Right atrium auricular region (tissue), 2 donors: ENCODE measurements around the gene CDC45. TPM values are rescaled to one million over a fixed set of nuclear protein-coding genes. Genes with fewer than 3 reads are reported as not detected.
A peak's percentile ranks its signal among the peaks of the same experiment; 100 is the strongest.

ENCODE experiments used
- DNase-seq: peaks from one replicate; pipeline ENCODE4 v3.0.0-alpha.2; 2019; ENCODE audit warnings: low spot score
- H3K27ac ChIP-seq, 2 donors: fragments of 200-600 bp; sonication (generic); 1 replicate in 1 of 2; 2 replicates in 1 of 2; pipeline ENCODE4 v1.5.1; 2016 to 2019
- H3K27me3 ChIP-seq, 2 donors: fragments of 200-600 bp; sonication (generic); one replicate each; pipeline versions ENCODE4 v1.5.1 to v1.6.0; 2017 to 2019
- H3K36me3 ChIP-seq: fragments of 200-600 bp; sonication (generic); one replicate; pipeline ENCODE4 v1.5.1; 2016
- H3K4me1 ChIP-seq, 2 donors: fragments of 200-600 bp; sonication (generic); one replicate each; pipeline versions ENCODE4 v1.5.1 to v1.6.0; 2017 to 2019
- H3K4me3 ChIP-seq, 2 donors: fragments of 200-600 bp; sonication (generic); 1 replicate in 1 of 2; 2 replicates in 1 of 2; pipeline ENCODE4 v1.5.1; 2017 to 2019; ENCODE audit warnings: mild to moderate bottlenecking in 1 of 2, moderate library complexity in 1 of 2
- H3K9me3 ChIP-seq, 2 donors: fragments of 200-600 bp; sonication (generic); one replicate each; pipeline ENCODE4 v1.5.1; 2019
- total RNA-seq, 2 donors: library from RNA; depleted of rRNA; stranded (reverse); fragments of >200 nt; gene quantifications; one replicate each; pipeline ENCODE4 v1.1.0, GENCODE V29; 2016
- TF ChIP-seq, protein P1 (sequence below), 2 donors: fragments of 200-600 bp; sonication (generic); IDR thresholded peaks; one replicate each; pipeline ENCODE4 v1.5.1; 2019; ENCODE audit warnings: antibody characterized with exemption in 2 of 2

The CDC45 gene
- total RNA-seq, 2 donors from 2014 or later: 3.3 TPM; not detected in 1

- TF ChIP-seq, protein P1, sequence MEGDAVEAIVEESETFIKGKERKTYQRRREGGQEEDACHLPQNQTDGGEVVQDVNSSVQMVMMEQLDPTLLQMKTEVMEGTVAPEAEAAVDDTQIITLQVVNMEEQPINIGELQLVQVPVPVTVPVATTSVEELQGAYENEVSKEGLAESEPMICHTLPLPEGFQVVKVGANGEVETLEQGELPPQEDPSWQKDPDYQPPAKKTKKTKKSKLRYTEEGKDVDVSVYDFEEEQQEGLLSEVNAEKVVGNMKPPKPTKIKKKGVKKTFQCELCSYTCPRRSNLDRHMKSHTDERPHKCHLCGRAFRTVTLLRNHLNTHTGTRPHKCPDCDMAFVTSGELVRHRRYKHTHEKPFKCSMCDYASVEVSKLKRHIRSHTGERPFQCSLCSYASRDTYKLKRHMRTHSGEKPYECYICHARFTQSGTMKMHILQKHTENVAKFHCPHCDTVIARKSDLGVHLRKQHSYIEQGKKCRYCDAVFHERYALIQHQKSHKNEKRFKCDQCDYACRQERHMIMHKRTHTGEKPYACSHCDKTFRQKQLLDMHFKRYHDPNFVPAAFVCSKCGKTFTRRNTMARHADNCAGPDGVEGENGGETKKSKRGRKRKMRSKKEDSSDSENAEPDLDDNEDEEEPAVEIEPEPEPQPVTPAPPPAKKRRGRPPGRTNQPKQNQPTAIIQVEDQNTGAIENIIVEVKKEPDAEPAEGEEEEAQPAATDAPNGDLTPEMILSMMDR (IDR thresholded peaks at IDR 0.05): peak in 1 of 2 donors; percentile 34
- peak overlapping the region; percentile 89 to 96 for H3K27ac ChIP-seq
- peaks cover 28% of the 10 kb centered on the region for H3K36me3 ChIP-seq
- peak overlapping the region; percentile 84 to 97 for H3K4me3 ChIP-seq
- no peak for DNase-seq
- H3K27me3 ChIP-seq: no peaks in the 10 kb centered on the region
- peaks cover 0 to 22% of the 10 kb centered on the region in 2 donors for H3K4me1 ChIP-seq
- no peaks in the 10 kb centered on the region for H3K9me3 ChIP-seq
These were observed 2.2 kb upstream of the CDC45 start for GRCh38 chr22:19477321-19478044.

DNA sequence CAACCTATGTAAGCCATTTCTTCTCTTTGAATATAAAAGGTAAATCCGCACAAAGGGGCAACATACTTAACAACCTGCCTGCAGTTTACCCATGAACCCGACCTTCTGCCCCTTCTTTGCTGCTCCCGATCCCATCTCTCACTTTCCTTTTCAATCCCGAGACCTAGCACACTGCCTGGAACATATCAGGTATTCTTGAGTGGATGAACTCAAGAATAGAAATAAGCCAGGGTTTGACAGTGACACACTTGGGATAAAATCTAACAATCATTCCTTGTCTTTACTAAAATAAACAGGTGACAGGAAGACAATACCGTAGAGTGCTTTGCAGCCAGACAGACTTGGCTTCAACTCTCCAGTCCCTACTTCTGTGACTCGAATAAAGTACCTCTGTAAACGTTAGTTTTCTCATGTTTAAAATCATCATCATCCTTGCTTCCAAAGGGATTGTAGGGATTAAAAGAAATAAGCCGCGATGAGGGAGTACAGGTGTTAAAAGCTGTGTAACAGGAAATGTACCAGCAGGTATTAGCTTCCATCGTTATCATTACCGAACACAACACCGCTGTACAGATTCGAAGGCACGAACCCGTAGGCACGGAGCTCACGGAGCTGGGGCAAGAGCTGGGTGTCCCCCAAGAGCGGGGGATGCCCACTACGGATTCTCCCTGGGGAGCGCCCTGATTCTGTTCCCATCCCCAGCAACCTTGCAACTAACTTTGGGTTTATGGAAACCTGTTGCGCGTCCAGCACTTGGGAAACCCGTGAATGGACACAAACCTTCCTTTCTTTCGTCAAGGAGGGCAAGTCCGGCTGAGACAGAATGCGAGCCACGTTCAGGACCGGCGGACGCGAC, 1.4 kb upstream of the CDC45 start:
- DNase-seq: no peak
- Histone ChIP-seq H3K36me3 (peaks cover 20% of the 10 kb centered on the region), H3K4me1 (peaks cover 0 to 22% of the 10 kb centered on the region in 2 donors), H3K27ac (peak overlapping the region; percentile 89 to 96), H3K9me3 (no peaks in the 10 kb centered on the region), H3K4me3 (peak overlapping the region; percentile 84 to 97), H3K27me3 (no peaks in the 10 kb centered on the region)
- TF ChIP-seq, protein P1 (IDR thresholded peaks at IDR 0.05): no peak

DNA sequence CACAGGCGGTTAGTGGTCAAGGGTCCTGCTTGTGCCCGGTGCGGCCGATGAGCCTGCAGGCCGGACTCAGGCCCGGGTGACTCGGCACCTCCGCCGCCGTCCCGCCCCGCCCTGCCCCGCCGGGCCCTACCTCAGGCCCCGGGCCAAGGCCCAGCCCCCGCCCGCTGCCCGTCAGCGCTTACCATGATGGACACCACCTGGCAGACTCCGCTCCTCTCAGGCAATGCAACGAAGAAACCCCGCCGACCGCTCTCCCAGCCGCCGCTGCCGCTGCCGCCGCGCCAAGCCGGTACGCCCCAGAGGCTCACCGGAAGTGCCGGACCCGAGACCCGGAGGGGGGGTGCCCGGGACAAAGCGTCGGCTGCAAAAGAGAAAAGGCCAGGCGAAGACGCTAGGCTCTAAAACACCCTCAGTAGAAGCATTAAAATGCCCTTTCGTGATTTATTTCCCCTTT, 792 bp upstream of the CDC45 start, which contains the start of gene UFD1:
TSS of gene UFD1 (minus strand) at position 293 of the 454 bp plus-strand sequence. CDS start at position 185, 108 bp downstream.
- TF ChIP-seq, protein P1 (IDR thresholded peaks at IDR 0.05): no peak

GRCh38 chr22:19480173-19480568, 451 bp downstream of the CDC45 start:
- H3K9me3 ChIP-seq: no peaks in the 10 kb centered on the region
- peaks cover 1% of the 10 kb centered on the region for H3K36me3 ChIP-seq
- H3K27me3 ChIP-seq: no peaks in the 10 kb centered on the region
- DNase-seq: no peak
- H3K27ac ChIP-seq: no peak overlapping the region
- TF ChIP-seq, protein P1 (IDR thresholded peaks at IDR 0.05): no peak
- peak overlapping the region; percentile 27 to 97 for H3K4me3 ChIP-seq
- peaks cover 0 to 22% of the 10 kb centered on the region in 2 donors for H3K4me1 ChIP-seq

More for the DNA sequence above, 792 bp upstream of the CDC45 start, which contains the start of gene UFD1:
- peaks cover 14% of the 10 kb centered on the region for H3K36me3 ChIP-seq
- H3K4me1 ChIP-seq: peaks cover 0 to 22% of the 10 kb centered on the region in 2 donors
- H3K27ac ChIP-seq: peak within 1 kb of the TSS; percentile 89 to 96
- H3K9me3 ChIP-seq: no peaks in the 10 kb centered on the region
- H3K27me3 ChIP-seq: no peaks in the 10 kb centered on the region
- peak within 1 kb of the TSS; percentile 84 to 97 for H3K4me3 ChIP-seq
- DNase-seq: peak; percentile 80

- Histone ChIP-seq H3K9me3 (no peaks in the 10 kb centered on the region), H3K27me3 (no peaks in the 10 kb centered on the region)
- TF ChIP-seq, protein P1 (IDR thresholded peaks at IDR 0.05): no peak
These were observed 1.1 kb downstream of the CDC45 start for GRCh38 chr22:19480789-19481188.

More at GRCh38 chr22:19480789-19481188, 1.1 kb downstream of the CDC45 start:
- DNase-seq: no peak
- Histone ChIP-seq H3K4me1 (peaks cover 0 to 22% of the 10 kb centered on the region in 2 donors), H3K27ac (no peak overlapping the region), H3K36me3 (no peaks in the 10 kb centered on the region), H3K4me3 (no peak overlapping the region)
